ENCODE data around the gene DRAM2.
"Not testable (repeated sequence)": the region's sequence is repeated elsewhere in the genome, so short reads cannot be mapped to it uniquely, and the experiment has no call there.

Gene DRAM2

DNA sequence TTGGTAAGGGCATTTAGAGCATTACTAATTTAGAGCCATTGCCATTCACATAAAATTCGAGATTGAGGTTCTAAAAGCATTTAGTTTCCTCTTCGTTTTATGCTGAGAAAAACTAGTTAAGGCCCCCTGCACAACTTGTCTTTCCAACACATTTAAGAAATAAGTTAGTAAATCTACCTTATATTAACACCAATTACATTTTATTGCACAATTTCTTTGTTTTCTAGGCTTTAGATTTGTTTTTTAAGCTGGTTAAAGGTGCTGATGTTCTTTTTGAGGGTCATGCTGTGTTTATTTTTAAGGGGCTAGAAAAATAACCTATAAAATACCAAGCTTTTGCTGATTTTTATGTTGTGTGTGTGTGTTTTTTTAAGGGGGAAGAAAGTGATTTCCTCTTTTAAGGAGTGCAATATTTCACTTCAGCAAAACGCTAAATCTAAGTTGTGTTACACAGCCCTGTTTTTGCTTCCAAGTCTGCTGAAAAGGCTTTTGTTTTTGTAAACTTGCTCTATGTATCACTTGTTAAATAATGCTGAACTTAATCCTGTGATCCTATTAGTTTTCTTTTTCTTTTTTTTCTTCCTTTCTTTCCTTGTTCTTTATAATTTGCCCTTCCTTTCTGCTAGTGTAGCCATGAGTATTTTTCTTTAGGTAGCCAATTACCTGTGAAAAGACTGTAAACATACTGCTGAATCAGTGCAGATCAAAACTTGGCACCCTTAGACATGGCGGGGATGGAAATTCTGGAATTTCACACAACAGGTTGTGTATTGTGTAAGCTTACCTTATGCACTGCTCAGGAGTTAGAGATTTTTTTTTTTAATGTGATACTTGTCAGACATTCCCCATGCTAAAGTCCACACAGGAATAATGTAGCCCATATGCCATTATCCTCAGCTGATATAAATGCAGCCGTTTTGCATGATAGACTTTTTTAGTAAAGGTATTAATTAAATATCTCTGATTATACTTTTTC is 1.6 kb upstream of the DRAM2 start:
- no peak for DNase-seq

DNA sequence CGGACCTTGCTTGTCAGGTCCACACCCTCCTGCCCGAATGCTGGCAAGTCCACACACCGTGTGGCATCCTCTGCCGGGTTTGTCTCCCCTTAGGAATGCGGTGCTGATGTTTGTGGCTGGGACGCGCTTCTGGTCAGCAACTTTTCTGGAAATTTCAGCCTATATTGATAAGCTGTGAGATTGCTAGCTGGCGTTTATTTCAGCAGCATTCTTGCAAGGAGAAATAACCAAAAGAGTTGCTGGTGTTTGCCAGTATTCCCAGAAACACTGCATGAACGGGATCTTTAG is 731 bp upstream of the DRAM2 start:
- DNase-seq = no peak

DNA sequence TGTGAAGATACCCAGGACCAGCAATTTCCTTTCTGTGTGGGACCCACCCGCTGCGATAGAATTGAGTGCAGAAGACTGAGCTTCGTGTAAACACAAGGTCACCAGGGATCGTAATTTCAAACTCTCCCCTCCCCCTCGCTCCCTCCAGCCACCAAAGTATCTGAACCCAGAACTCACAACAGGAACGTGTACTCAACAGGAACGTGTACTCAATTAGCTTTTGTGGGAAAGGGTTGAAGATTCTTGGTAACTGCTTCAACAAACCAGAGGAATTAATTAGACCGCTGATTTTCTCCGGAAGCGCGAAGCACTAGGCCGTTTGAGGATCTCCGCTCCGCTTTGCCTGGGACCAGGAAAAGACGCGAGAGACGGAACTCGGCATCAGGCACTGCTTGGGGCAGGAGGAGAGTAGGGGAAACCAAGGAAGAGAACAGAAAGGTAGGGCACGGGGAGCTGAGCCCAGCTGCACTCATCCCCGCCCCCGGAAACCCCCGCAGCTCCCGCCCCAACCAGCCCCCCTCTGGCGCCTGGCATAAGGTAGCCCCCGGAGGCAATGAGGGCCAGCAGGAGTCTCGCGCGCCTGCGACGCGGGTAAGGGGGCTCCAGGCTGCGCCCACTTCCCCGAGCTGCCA is 453 bp downstream of the DRAM2 start:
- DNase-seq = peak; percentile 53

DNA sequence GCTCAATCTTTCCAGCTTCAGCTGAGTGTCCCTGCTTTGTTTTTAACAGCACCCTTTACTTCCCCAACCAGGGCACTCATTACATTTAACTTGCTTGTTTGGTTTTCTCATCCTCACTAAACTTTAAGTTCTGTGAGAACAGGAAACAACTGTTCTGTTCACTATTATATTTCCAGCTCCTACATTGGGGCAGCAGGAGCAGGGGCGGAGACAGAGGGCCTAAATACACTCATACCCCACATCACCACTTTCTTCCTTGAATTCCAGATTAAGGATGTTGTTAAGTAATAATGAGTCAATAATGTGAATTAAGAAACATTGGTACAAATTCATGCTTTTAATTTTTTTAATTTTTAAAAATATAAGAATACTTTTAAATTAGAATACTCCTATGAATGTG is 6.0 kb downstream of the DRAM2 start:
- DNase-seq = no peak

DNA sequence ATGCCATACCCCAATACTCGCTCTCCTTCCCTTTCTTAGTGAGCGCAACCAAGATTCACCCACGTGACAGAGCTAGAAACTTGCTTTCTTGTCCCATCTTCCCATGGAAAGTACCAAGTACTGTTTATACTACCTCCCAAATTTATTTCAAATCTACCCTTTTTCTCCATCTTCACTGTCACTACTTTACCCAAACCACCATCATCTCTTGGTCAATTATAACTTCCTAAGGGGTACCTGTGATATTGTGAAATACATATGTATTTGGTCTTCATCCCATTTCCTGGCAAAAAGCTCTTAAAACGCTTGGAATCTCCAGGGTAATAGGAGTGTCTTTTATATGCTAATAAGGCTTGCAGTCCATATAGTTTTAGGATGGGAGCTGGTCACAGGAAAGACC is 8.2 kb downstream of the DRAM2 start:
- no peak for DNase-seq

DNA sequence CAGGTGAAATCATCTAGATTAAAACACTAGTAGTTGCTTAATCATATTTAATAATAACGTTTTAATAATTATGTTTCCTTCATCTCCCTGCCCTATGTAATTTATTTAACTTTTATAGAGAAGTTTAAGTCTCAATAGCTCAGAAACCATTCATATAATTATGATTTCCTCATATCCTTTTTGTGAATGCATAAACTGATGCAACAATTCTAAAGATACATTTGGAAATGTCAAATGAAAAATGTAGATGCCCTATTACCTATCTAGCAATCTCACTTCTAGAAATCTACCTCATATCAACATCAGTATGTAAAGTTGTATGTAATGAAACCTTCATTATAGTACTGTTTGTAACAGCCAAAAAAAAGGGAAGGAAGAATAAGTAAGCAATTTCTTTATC is 10.5 kb downstream of the DRAM2 start:
- DNase-seq = no peak

DNA sequence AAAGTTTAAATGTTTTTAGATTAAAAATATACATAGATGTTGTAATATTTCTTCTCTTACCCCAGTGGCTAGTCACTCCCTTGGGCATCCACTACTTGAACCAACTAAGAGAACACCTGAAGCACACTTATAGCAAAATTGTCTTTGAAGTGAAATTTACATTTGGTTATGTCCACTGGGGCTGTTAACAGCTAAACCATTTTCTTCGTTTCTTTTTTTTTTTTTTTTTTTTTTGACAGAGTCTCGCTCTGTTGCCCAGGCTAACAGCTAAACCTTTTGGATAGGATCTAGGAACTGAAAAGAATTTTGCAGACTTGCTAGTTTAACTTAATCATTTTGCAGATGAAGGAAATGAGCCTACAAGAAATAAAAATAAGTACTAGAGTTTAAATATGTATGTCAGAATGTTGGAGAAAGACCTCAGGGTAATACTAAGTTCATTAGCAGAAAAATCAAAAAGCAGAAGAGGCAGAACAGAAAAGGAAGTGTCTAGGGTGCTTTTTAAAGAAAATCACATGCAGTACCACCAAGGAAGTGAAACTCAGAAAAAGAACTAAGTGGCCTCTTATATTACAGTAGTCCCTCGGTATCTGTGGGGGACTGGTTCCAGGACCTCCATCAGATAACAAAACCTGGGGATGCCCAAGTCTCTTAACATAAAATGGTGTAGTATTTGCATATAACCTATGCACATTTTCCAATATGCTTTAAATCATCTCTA is 11.8 kb downstream of the DRAM2 start:
- DNase-seq = no peak

DNA sequence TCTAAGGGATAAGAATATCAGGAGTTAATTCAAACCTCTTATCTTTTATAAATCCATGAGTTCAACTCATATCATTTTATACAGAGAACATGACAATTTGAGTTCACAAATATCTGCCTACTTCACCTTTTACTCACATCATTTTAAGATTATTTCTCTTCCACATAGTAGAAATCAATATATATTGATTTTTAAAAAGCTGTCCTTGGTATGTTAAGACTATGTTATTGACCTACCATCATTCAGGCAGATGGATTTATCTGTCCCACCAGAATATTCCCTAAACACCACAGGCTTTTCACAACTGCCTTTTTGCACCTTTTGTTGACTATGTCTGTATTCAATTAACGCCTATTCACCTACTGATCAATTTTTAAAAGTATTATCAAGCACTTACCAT is 13.5 kb downstream of the DRAM2 start:
- DNase-seq = no peak

DNA sequence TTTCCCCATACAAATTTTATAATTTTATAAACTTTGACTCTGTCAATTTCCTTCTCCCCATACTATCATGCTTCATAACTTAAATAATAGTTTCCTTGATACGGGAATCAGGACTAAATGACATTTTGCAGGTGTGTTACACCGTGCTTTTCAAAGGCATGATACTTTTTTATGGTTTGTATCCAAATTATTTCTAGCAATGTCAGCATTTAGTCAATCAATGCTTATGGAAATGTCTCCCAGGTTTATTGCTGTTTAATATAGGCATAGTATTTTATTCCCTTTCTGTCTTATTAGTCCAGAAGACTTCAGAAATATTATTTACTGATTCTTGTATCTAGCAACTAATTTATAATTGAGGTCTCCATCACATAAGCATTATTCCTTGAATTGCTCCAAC is 23.4 kb downstream of the DRAM2 start:
- no peak for DNase-seq

DNA sequence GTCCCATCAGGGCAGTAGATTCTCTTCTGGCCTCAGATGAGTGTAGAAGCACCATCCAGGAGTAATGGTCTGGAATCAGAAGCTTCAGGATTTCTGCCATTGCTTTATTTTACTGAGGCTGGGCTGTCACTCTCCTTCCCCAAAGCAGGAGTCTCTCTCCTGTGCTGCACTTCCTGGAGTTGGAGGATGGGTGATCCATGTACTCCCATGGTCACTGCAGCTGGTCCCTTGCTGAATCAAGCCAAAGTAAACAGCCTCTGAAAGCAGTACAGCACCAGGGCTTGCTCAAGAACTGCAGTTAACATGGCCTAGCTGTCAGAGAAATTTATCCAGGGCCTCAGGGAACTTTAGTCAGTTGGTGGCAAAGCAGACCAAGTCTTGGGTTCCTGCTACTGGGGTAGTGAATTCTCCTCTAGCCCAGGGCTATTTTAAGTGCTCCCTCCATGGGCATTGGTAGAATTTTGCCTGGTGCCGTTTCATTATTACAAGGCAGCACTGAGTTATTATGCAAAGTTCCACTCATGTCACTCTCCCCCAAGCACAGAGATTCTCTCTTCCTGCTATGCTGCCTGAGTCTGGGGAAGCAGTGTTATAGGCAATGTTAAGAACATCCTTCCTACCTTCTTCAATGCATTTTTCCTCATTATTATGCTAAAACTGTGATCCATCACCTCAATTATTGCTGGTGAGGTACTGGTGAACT is 29.5 kb downstream of the DRAM2 start:
- peak; percentile 59 for DNase-seq

DNA sequence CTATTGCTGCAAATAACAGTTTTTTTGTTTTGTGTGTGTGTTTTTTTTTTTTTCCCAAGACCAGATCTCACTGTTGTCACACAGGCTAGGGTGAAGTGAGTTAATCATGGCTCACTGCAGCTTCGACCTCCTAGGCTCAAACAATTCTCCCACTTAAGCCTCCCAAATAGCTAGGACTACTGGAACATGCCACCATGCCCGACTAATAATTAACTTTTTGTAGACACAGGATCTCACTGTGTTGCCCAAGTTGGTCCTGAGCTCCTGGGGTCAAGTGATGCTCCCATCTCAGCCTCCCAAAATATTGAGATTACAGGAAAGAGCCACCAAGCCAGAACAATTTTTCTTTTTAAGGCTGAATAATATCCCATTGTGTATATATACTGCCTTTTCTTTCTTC is 34.9 kb downstream of the DRAM2 start:
- no peak for DNase-seq

DNA sequence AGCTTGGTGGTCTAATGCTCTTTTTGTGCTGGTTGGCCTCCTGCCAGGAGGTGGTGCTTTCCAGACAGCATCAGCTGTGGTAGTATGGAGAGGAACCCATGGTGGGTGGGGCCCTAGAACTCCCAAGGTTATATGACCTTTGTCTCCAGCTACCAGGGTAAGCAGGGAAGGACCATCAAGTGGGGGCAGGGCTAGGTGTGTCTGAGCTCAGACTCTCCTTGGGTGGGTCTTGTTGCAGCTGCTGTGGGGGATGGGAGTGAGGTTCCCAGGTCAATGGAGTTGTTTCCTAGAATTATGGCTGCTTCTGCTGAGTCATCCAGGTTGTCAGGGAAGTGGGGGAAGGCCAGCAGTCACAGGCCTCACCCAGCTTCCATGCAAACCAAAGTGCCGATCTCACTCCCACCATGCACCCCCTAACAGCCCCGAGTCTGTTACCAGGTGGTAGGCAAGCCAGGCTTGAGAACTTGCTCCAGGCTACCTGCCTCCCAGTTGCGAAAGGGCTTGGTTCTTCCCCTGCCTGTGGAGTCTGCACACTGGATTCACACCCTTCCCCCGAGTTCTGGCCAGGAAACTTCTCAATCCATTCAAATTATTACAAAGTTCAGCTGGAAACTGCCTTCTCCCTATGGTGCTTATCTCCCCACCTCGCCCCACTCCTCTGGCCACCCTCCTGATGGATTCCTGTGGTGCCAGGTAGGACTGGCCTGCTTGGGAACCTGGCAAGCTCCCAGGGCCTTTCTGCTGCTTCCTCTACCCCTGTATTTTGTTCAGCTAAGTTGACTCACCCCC is 37.8 kb downstream of the DRAM2 start:
- DNase-seq = no peak

DNA sequence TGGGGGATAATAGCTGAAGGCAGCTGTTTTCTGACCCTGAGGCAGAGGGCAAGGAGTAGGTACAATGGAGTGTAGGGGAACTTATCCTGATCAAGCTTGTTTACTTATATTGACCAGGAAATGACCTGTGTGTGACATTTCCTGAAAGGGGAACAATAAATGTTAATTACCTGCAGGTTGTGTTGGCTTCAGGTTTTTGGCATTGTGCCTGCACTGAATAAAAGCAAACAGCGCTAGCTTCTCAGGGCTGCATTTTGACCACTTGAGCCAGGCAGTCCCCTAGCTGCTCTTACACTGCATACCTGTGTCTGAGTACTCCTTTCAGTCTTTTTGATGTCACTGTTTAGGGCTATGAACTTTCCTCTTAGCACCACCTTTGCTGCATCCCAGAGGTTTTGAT is 40.6 kb downstream of the DRAM2 start:
- peak; percentile 41 for DNase-seq

DNA sequence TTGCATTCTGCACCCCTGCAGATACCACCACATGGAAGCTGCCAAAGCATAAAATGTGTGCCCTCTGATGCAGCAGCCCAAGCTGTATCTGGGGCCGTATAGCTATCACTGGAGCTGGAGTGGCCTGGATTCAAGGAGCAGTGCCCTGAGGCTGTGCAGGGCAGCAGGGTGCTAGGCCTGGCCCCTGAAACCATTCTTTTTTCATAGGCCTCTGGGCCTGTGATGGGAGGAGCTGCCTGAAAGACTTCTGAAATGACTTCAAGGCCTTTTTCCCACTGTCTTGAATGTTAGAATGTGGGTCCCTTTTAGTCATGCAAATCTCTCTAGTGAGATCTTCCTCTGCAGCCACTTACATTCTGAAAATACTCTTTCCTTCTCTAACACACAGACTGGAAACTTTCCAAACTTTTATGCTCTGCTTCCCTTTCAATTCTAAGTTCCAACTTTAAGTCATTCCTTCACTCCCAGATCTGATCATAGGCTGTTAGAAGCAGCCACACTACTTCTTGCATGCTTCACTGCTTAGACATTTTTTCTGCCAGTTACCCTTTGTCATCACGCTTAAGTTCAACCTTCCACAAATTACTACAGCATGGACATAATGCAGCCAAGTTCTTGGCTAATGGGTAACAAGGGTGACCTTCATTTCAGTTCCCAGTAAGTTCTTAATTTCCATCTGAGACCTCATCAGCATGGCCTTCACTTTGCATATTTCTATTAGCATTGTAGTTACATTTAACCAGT is 42.4 kb downstream of the DRAM2 start:
- no peak for DNase-seq

DNA sequence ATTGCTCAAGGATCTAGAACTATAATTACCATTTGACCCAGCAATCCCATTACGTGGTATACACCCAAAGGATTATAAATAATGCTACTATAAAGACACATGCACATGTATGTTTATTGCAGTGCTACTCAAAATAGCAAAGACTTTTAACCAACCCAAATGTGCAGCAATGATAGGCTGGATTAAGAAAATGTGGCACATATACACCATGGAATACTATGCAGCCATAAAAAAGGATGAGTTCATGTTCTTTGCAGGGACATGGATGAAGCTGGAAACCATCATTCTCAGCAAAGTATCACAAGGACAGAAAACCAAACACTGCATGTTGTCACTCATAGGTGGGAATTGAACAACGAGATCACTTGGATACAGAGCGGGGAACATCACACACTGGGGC is 44.5 kb downstream of the DRAM2 start:
- not testable (repeated sequence) for DNase-seq

DNA sequence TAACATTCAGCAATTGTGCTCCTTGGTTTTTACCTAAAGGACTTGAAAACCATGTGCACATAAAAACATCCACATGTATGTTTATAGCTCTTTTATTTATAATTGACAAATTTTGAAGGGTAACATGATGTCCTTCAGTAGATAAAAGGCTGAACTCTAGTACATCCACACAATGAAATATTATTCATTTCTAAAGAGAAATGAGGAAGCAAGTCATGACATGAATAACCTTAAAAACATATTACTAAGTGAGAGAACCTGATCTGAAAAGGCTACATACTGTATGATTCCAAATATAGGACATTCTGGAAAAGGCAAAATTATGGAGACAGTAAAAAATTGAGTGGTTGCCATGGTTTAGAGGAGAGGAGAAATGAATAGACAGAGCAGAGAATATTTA is 50.3 kb downstream of the DRAM2 start:
- DNase-seq = no peak

DNA sequence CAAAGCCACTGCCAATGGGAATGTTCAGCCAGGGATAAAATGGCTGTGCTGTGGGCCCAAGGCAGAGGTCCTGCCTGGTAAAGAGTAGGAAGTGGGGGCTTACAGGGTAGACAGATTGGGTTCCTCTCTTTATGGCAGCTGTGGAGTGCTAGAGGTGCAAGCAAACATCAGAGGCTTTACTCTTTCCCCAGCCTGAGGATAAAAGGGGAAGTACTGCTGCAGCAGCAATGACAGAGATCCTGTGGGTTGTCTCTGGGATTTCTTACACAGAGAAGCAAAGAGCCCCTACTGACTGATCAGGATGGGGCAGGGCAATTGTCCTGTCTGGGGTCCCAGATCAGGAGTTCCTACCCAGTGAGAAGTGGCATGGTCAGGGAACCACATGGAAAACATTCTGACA is 54.2 kb downstream of the DRAM2 start:
- no peak for DNase-seq

DNA sequence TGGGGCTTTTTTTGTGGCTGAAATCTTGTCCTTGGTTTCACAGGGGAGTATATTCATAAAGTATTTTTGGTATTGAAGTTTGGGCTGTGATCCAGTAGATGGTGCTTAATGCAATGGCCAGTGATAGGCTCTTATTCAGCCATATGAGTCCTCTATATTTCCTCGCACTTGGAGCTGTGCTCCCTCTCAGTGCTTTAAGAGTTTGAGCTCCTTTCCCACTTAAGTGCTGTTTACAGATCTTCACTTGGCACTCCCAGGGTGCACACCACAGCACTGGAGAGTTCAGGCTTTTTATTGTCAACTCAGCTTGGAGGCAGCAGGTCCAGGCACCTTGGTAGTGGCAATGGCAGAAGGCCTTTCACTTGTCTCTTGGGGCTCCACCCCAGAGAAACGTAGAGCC is 54.9 kb downstream of the DRAM2 start:
- DNase-seq = no peak

DNA sequence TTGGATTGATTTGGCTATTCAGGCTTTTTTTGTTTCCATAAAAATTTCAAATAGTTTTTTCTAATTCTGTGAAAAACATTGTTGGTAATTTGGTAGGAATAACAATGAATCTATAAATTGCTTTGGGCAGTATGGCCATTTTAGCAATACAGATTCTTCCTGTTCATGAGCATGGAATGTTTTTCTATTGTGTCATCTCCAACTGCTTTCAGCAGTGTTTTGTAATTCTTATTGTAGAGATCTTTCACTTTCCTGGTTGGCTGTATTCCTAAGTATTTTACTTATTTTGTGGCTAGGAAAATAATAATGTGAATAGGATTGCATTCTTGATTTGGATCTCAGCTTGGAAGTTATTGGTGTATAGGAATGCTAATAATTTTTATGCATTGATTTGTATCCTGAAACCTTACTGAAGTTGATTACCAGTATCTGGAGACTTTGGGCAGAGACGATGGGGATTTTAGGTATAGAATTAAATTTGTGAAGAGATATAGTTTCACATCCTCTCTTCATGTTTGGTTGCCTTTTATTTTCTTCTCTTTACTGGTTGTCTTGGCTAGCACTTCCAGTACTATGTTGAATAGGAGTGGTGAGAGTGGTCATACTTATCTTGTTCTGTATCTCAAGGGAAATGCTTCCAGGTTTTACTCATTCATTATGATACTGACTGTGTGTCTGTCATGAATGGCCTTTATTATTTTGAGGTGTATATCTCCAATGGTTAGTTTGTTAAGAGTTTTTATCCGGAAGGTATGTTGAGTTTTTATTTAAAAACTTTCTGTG is 57.3 kb downstream of the DRAM2 start:
- no peak for DNase-seq

DNA sequence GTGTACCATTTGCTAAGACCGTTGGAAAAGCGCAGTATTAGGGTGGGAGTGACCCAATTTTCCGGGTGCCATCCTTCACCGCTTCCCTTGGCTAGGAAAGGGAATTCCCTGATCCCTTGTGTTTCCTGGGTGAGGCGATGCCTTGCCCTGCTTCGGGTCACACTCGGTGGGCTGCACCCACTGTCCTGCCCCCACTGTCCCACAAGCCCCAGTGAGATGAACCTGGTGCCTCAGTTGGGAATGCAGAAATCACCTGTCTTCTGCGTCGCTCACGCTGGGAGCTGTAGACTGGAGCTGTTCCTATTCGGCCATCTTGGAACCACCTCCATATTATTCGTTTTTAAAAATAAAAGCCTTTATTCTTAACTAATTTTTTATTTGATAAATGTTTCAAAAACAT is 60.6 kb downstream of the DRAM2 start:
- DNase-seq = not testable (repeated sequence)

DNA sequence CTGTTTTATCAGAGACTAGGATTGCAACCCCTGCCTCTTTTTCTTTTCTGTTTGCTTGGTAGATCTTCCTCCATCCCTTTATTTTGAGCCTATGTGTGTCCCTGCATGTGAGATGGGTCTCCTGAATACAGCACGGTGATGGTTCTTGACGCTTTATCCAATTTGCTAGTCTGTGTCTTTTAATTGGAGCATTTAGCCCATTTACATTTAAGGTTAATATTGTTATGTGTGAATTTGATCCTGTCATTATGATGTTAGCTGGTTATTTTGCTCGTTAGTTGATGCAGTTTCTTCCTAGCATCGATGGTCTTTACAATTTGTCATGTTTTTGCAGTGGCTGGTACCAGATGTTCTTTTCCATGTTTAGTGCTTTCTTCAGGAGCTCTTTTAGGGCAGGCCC is 62.6 kb downstream of the DRAM2 start:
- DNase-seq = not testable (repeated sequence)

Data from NCI-H774 (cell line).